Stomach smooth muscle (tissue), 2 donors: ENCODE results near the gene ATP4B.
"Not testable (repeated sequence)": the region's sequence is repeated elsewhere in the genome, so short reads cannot be mapped to it uniquely, and the experiment has no call there.

Source experiments
- H3K27ac ChIP-seq: one replicate; pipeline ENCODE4 v1.7.0; 2013; ENCODE audit warnings: mild to moderate bottlenecking, low read length, inconsistent platforms
- H3K27me3 ChIP-seq, 2 donors: one replicate each; pipeline ENCODE4 v1.7.0; 2013; ENCODE audit warnings: low read length in 2 of 2; ENCODE audit not compliant: insufficient read depth in 2 of 2, control insufficient read depth in 1 of 2
- H3K36me3 ChIP-seq, 2 donors: one replicate each; pipeline ENCODE4 v1.7.0; 2013; ENCODE audit warnings: low read length in 2 of 2; ENCODE audit not compliant: control insufficient read depth in 2 of 2, insufficient read depth in 2 of 2
- H3K4me1 ChIP-seq: one replicate; pipeline ENCODE4 v1.7.0; 2013; ENCODE audit warnings: low read length; ENCODE audit not compliant: control insufficient read depth, insufficient read depth
- H3K4me3 ChIP-seq, 2 donors: one replicate each; pipeline ENCODE4 v1.7.0; 2013; ENCODE audit warnings: low read length in 2 of 2
- H3K9ac ChIP-seq, 2 donors: one replicate each; pipeline ENCODE4 v1.7.0; 2013; ENCODE audit warnings: low read length in 2 of 2, mild to moderate bottlenecking in 1 of 2
- H3K9me3 ChIP-seq, 2 donors: one replicate each; pipeline ENCODE4 v1.7.0; 2013; ENCODE audit warnings: low read length in 2 of 2; ENCODE audit not compliant: control insufficient read depth in 2 of 2
- donor health status: healthy.
- donor health status: Pancreatic carcinoma.

The ATP4B gene

GRCh38 chr13:113630804-113631203, 27.2 kb downstream of the ATP4B start:
- Histone ChIP-seq H3K9ac (no peak overlapping the region), H3K4me3 (no peak overlapping the region), H3K27ac (no peak overlapping the region), H3K4me1 (no peaks in the 10 kb centered on the region), H3K36me3 (peaks cover 23 to 33% of the 10 kb centered on the region in 2 donors), H3K9me3 (no peaks in the 10 kb centered on the region), H3K27me3 (no peaks in the 10 kb centered on the region)

DNA sequence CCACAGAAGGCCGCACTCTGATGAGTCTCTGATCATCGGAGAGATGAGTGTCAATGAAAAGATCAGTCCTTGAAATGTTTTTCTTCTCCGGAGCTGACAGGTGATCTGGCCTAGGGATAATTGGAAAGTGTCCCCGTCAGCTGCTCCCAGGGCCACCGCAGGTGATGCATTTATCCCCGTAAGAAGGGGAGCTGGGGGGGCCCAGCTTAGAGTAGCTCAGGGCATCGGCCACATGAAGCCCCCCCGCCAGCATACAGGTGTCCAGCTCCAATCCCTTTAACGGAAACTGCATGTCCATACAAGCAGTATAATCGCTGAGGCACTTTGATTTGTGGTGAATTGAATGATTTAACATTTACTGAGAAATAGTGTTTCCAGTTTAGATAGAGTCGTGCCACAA, 27.7 kb downstream of the ATP4B start:
- Histone ChIP-seq H3K36me3 (peaks cover 19 to 28% of the 10 kb centered on the region in 2 donors), H3K27ac (no peak overlapping the region), H3K27me3 (no peaks in the 10 kb centered on the region), H3K9ac (no peak overlapping the region), H3K4me1 (no peaks in the 10 kb centered on the region), H3K9me3 (no peaks in the 10 kb centered on the region), H3K4me3 (no peak overlapping the region)

- H3K36me3 ChIP-seq: peaks cover 16 to 23% of the 10 kb centered on the region in 2 donors
- no peaks in the 10 kb centered on the region for H3K27me3 ChIP-seq
- H3K27ac ChIP-seq: no peak overlapping the region
- H3K4me3 ChIP-seq: no peak overlapping the region
- no peak overlapping the region for H3K9ac ChIP-seq
- no peaks in the 10 kb centered on the region for H3K4me1 ChIP-seq
- no peaks in the 10 kb centered on the region for H3K9me3 ChIP-seq
Measured at GRCh38 chr13:113629866-113630265, 28.1 kb downstream of the ATP4B start.

DNA sequence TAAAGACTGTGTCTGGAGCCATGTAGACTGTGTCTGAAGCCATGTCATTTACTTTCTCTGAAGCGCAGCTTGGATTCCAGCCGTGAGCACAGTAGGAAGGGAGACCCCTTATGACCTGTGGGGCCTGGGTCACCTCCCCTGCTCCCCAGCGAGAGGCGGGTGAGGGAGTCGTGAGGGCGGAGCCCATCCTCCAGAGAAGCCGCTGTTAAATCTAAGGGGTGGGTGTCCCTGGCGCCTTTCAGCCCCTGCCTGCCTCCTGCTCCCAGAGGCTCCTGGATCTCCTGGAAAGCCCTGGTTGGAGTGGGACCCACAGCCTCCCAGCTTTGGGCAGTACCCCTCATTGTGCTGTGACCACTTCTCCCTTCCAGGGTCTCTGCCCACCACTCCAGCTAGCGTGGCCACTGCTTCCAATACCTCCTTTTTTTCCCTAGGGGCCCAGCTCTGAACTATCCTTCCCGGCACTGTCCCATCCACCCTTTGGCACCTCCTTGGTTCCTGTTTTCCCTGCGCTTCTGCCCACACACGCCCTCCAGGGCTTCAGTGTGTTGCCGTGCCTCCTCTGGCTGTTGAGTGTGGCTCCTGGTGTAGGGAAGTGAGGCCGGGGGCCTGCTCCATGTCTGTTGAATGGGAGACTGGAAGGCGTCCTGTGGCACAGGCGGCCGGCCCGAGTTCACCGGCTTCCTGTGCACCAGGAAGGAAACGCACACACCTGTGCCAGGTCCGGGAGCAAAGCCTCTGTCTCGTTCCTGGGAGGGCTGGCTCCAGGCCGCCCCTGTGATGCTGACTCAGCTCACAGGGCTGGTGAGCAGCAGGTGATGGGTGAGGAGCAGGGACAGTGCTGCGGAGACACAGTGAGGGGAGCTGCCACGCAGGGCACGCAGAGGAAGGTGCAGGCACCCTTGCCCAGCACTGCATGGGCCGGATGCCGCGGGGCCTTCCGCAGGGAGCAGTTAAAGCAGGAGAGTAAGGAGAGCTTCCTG, 29.4 kb downstream of the ATP4B start:
- H3K36me3 ChIP-seq: peaks cover 14 to 18% of the 10 kb centered on the region in 2 donors
- no peaks in the 10 kb centered on the region for H3K27me3 ChIP-seq
- H3K4me3 ChIP-seq: no peak overlapping the region
- no peaks in the 10 kb centered on the region for H3K4me1 ChIP-seq
- no peak overlapping the region for H3K27ac ChIP-seq
- H3K9ac ChIP-seq: no peak overlapping the region
- no peaks in the 10 kb centered on the region for H3K9me3 ChIP-seq

GRCh38 chr13:113627136-113627535, 30.9 kb downstream of the ATP4B start:
- Histone ChIP-seq H3K9me3 (no peaks in the 10 kb centered on the region), H3K27me3 (no peaks in the 10 kb centered on the region), H3K27ac (no peak overlapping the region), H3K9ac (no peak overlapping the region), H3K36me3 (peaks cover 15 to 19% of the 10 kb centered on the region in 2 donors), H3K4me3 (no peak overlapping the region), H3K4me1 (no peaks in the 10 kb centered on the region)

DNA sequence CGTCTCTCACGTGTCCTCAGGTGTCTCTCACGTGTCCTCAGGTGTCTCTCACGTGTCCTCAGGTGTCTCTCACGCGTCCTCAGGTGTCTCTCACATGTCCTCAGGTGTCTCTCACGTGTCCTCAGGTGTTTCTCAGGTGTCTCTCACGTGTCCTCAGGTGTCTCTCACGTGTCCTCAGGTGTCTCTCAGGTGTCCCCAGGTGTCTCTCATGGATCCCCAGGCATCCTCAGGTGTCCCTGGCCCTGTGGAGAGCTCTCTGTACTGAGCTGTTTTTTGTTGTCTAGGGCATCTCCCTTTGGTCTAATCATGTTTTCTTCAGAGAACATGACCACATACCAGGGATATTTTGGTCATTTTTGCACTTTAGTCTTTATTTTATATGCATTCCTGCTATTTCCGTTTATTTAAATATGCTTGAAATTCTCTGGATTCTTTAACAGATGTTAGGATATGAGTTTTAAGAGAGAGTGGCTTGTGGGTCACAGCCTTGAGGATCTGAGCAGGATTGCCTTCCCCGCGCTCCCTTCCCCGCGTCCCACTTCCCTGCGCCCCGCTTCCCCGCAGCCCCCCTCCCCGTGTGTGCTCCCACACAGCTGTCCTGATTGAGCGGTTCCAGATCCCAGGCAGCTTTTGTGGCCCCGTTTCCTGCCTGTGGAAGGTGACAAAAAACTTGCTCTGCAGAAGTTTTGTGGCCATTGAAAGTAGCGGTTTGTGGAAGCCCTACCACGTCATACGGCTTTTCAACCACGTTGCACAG, 31.9 kb downstream of the ATP4B start:
- no peaks in the 10 kb centered on the region for H3K4me1 ChIP-seq
- H3K27me3 ChIP-seq: no peaks in the 10 kb centered on the region
- H3K27ac ChIP-seq: no peak overlapping the region
- no peaks in the 10 kb centered on the region for H3K9me3 ChIP-seq
- no peak overlapping the region for H3K4me3 ChIP-seq
- H3K36me3 ChIP-seq: peaks cover 8 to 15% of the 10 kb centered on the region in 2 donors
- no peak overlapping the region for H3K9ac ChIP-seq

- H3K9ac ChIP-seq, H3K4me1 ChIP-seq, H3K27ac ChIP-seq, H3K9me3 ChIP-seq, H3K27me3 ChIP-seq, H3K4me3 ChIP-seq: not testable (repeated sequence)
- peaks cover 8 to 15% of the 10 kb centered on the region in 2 donors for H3K36me3 ChIP-seq
Measured at GRCh38 chr13:113624640-113625304, 33.2 kb downstream of the ATP4B start.

DNA sequence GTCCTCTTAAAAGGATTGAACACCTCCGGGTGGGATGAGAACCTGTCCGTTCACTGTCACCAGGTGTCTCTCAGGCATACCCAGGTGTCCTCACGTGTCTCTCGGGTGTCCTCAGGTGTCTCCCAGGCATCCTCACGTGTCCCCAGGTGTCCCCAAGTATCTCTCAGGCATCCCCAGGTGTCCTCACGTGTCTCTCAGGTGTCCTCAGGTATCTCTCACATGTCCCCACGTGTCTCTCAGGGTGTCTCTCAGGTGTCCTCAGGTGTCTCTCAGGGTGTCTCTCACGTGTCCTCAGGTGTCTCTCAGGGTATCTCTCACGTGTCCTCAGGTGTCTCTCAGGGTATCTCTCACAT, 33.8 kb downstream of the ATP4B start:
- no peaks in the 10 kb centered on the region for H3K9me3 ChIP-seq
- H3K4me1 ChIP-seq: no peaks in the 10 kb centered on the region
- H3K27me3 ChIP-seq: no peaks in the 10 kb centered on the region
- peaks cover 8 to 15% of the 10 kb centered on the region in 2 donors for H3K36me3 ChIP-seq
- no peak overlapping the region for H3K4me3 ChIP-seq
- H3K27ac ChIP-seq: no peak overlapping the region
- H3K9ac ChIP-seq: no peak overlapping the region

- no peaks in the 10 kb centered on the region for H3K27me3 ChIP-seq
- peaks cover 8 to 15% of the 10 kb centered on the region in 2 donors for H3K36me3 ChIP-seq
- H3K9ac ChIP-seq: no peak overlapping the region
- H3K4me1 ChIP-seq: no peaks in the 10 kb centered on the region
- H3K4me3 ChIP-seq: no peak overlapping the region
- no peaks in the 10 kb centered on the region for H3K9me3 ChIP-seq
- no peak overlapping the region for H3K27ac ChIP-seq
Measured at GRCh38 chr13:113623491-113624234, 34.3 kb downstream of the ATP4B start.
